ENCODE data around the gene DUSP6.

Gene DUSP6

DNA sequence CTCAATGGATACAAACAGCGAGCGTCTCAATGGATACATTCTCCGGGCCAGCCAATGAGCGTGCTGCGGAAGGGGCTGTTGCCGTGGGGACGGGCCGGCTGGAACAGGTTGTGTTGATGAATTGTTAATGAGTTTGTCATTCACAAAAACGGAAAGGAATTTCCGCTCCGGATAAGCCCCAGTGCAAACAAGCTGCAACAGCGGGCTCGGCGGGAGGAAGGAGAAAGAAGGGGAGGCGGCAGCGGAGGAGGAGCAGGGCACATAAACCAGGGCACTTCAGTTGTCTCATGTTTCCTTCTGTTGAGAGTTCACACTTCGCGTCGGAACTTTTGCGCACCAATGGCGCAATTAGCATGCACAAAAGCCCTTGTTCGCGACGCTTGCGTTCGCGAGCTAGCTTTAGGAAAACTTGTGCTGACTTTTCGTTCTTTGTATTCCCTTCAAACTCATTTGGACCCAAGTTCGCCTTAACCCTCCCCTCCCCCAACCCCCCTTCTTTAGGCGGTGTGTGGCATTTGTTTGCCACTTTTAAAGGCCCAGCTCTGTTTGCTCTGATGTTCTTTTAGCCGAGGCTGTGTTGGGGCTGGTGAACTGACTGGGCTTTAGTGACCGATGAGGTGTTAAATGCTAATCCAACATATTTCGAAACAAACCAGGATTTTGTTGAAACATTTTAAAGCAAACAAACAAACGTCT is at the start of gene DUSP6:
TSS of gene DUSP6 (minus strand) at position 10 of the 696 bp plus-strand sequence. CDS start 462 bp downstream, outside the sequence.
- Histone ChIP-seq H3K4me1 (ENCODE audit: control insufficient read depth, insufficient read depth, low read length) (no peaks in the 10 kb centered on the region), H3K4me3 (ENCODE audit: low read length) (peak within 1 kb of the TSS; percentile 97), H3K27ac (ENCODE audit: low read depth, low read length) (peak within 1 kb of the TSS; percentile 98), H3K27me3 (ENCODE audit: control insufficient read depth, insufficient read depth, low read length) (no peaks in the 10 kb centered on the region), H3K36me3 (ENCODE audit: control insufficient read depth, insufficient read depth, low read length) (peaks cover 7% of the 10 kb centered on the region), H3K9ac (ENCODE audit: low read length) (peak within 1 kb of the TSS; percentile 82)

GRCh38 chr12:89401433-89402058 is 49.2 kb upstream of the DUSP6 start:
- Histone ChIP-seq H3K27ac (ENCODE audit: low read depth, low read length) (no peak overlapping the region), H3K36me3 (ENCODE audit: control insufficient read depth, insufficient read depth, low read length) (no peaks in the 10 kb centered on the region), H3K9ac (ENCODE audit: low read length) (no peak overlapping the region), H3K4me1 (ENCODE audit: control insufficient read depth, insufficient read depth, low read length) (no peaks in the 10 kb centered on the region), H3K4me3 (ENCODE audit: low read length) (no peak overlapping the region), H3K27me3 (ENCODE audit: control insufficient read depth, insufficient read depth, low read length) (no peaks in the 10 kb centered on the region)

DNA sequence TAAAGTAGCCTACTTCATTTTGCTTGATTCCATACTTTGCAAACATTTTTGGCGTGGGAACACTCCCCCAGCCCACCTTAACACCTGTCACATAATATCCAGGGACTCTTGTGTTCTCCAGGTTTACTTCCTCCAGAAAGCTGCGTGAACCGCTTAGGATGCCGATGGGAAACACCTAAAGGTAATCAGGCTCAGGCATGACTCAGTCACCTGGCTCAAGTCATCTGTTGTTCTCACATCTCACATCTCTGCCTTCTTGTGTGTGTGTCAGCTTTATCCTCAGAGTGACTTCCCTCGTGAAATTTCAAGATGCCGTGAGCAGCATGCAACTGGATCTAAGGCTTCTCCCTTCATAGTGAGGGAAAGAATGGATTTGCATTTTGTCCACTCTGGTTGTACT is 48.1 kb upstream of the DUSP6 start:
- no peaks in the 10 kb centered on the region for H3K4me1 ChIP-seq (ENCODE audit: control insufficient read depth, insufficient read depth, low read length)
- H3K36me3 ChIP-seq (ENCODE audit: control insufficient read depth, insufficient read depth, low read length) = no peaks in the 10 kb centered on the region
- H3K27ac ChIP-seq (ENCODE audit: low read depth, low read length) = no peak overlapping the region
- H3K9ac ChIP-seq (ENCODE audit: low read length) = no peak overlapping the region
- H3K4me3 ChIP-seq (ENCODE audit: low read length) = no peak overlapping the region
- no peaks in the 10 kb centered on the region for H3K27me3 ChIP-seq (ENCODE audit: control insufficient read depth, insufficient read depth, low read length)

GRCh38 chr12:89395712-89396111 is 43.4 kb upstream of the DUSP6 start:
- Histone ChIP-seq H3K27me3 (ENCODE audit: control insufficient read depth, insufficient read depth, low read length) (no peaks in the 10 kb centered on the region), H3K9ac (ENCODE audit: low read length) (no peak overlapping the region), H3K4me3 (ENCODE audit: low read length) (no peak overlapping the region), H3K4me1 (ENCODE audit: control insufficient read depth, insufficient read depth, low read length) (no peaks in the 10 kb centered on the region), H3K36me3 (ENCODE audit: control insufficient read depth, insufficient read depth, low read length) (no peaks in the 10 kb centered on the region), H3K27ac (ENCODE audit: low read depth, low read length) (no peak overlapping the region)

- H3K4me1 ChIP-seq (ENCODE audit: control insufficient read depth, insufficient read depth, low read length) = no peaks in the 10 kb centered on the region
Observed at GRCh38 chr12:89393551-89394121, 41.3 kb upstream of the DUSP6 start.

GRCh38 chr12:89392391-89392790 is 40.1 kb upstream of the DUSP6 start:
- Histone ChIP-seq H3K4me1 (ENCODE audit: control insufficient read depth, insufficient read depth, low read length) (no peaks in the 10 kb centered on the region), H3K36me3 (ENCODE audit: control insufficient read depth, insufficient read depth, low read length) (no peaks in the 10 kb centered on the region), H3K27ac (ENCODE audit: low read depth, low read length) (no peak overlapping the region)

More at GRCh38 chr12:89393551-89394121, 41.3 kb upstream of the DUSP6 start:
- H3K4me3 ChIP-seq (ENCODE audit: low read length) = no peak overlapping the region
- H3K27me3 ChIP-seq (ENCODE audit: control insufficient read depth, insufficient read depth, low read length) = no peaks in the 10 kb centered on the region
- no peaks in the 10 kb centered on the region for H3K36me3 ChIP-seq (ENCODE audit: control insufficient read depth, insufficient read depth, low read length)
- no peak overlapping the region for H3K27ac ChIP-seq (ENCODE audit: low read depth, low read length)
- no peak overlapping the region for H3K9ac ChIP-seq (ENCODE audit: low read length)

GRCh38 chr12:89391726-89392336 is 39.5 kb upstream of the DUSP6 start:
- Histone ChIP-seq H3K9ac (ENCODE audit: low read length) (no peak overlapping the region), H3K27me3 (ENCODE audit: control insufficient read depth, insufficient read depth, low read length) (no peaks in the 10 kb centered on the region), H3K27ac (ENCODE audit: low read depth, low read length) (no peak overlapping the region), H3K4me3 (ENCODE audit: low read length) (no peak overlapping the region), H3K4me1 (ENCODE audit: control insufficient read depth, insufficient read depth, low read length) (no peaks in the 10 kb centered on the region), H3K36me3 (ENCODE audit: control insufficient read depth, insufficient read depth, low read length) (no peaks in the 10 kb centered on the region)

More at GRCh38 chr12:89392391-89392790, 40.1 kb upstream of the DUSP6 start:
- Histone ChIP-seq H3K4me3 (ENCODE audit: low read length) (no peak overlapping the region), H3K27me3 (ENCODE audit: control insufficient read depth, insufficient read depth, low read length) (no peaks in the 10 kb centered on the region), H3K9ac (ENCODE audit: low read length) (no peak overlapping the region)

GRCh38 chr12:89390802-89391673 is 38.7 kb upstream of the DUSP6 start:
- H3K9ac ChIP-seq (ENCODE audit: low read length) = no peak overlapping the region
- H3K4me1 ChIP-seq (ENCODE audit: control insufficient read depth, insufficient read depth, low read length) = no peaks in the 10 kb centered on the region
- H3K27me3 ChIP-seq (ENCODE audit: control insufficient read depth, insufficient read depth, low read length) = no peaks in the 10 kb centered on the region
- H3K27ac ChIP-seq (ENCODE audit: low read depth, low read length) = no peak overlapping the region
- no peaks in the 10 kb centered on the region for H3K36me3 ChIP-seq (ENCODE audit: control insufficient read depth, insufficient read depth, low read length)
- H3K4me3 ChIP-seq (ENCODE audit: low read length) = no peak overlapping the region

- Histone ChIP-seq H3K27me3 (ENCODE audit: control insufficient read depth, insufficient read depth, low read length) (no peaks in the 10 kb centered on the region), H3K9ac (ENCODE audit: low read length) (no peak overlapping the region)
Observed at GRCh38 chr12:89389755-89390661, 37.7 kb upstream of the DUSP6 start.

DNA sequence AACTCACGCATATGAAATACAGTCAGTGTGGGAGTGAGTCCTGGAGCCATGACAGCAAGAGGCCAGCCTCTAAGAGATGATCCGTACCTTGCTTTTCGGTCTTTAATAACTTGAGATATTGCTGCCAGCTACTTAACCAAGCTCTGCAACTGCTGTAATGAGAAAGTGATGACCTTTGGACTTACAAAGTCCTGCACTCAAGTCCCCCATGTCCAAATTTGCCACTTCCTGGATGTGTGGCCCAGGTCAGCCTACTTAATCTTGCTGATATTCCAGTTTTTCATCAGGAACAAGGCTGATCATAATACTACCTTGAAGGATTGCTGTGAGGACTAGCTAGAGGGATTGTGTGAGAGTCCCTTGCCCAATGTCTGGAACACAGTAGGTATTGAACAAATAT is 33.8 kb upstream of the DUSP6 start:
- Histone ChIP-seq H3K36me3 (ENCODE audit: control insufficient read depth, insufficient read depth, low read length) (no peaks in the 10 kb centered on the region), H3K27me3 (ENCODE audit: control insufficient read depth, insufficient read depth, low read length) (no peaks in the 10 kb centered on the region), H3K4me3 (ENCODE audit: low read length) (no peak overlapping the region), H3K27ac (ENCODE audit: low read depth, low read length) (no peak overlapping the region), H3K4me1 (ENCODE audit: control insufficient read depth, insufficient read depth, low read length) (peaks cover 15% of the 10 kb centered on the region), H3K9ac (ENCODE audit: low read length) (no peak overlapping the region)

More at GRCh38 chr12:89389755-89390661, 37.7 kb upstream of the DUSP6 start:
- H3K4me3 ChIP-seq (ENCODE audit: low read length) = no peak overlapping the region
- peaks cover 3% of the 10 kb centered on the region for H3K4me1 ChIP-seq (ENCODE audit: control insufficient read depth, insufficient read depth, low read length)
- H3K36me3 ChIP-seq (ENCODE audit: control insufficient read depth, insufficient read depth, low read length) = no peaks in the 10 kb centered on the region
- no peak overlapping the region for H3K27ac ChIP-seq (ENCODE audit: low read depth, low read length)

DNA sequence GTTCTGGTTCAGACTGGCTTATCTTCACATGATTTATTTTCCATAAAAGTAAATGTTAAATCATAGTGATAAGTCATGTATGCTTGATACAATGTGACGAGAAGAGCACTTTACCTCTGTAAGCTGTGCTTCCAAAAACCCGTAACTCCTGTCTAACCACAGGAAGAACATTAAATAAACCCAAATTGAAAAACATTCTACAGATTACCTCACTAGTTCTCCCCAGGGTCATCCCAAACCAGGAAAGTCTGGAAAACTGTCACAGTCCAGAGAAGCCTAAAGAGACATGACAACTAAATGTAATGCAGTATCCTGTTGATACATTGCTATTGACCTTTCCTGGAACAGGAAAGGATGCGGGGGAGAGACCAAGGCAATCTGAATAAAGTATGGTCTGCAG is 32.5 kb upstream of the DUSP6 start:
- H3K27ac ChIP-seq (ENCODE audit: low read depth, low read length) = peak overlapping the region; percentile 82
- no peak overlapping the region for H3K9ac ChIP-seq (ENCODE audit: low read length)
- H3K27me3 ChIP-seq (ENCODE audit: control insufficient read depth, insufficient read depth, low read length) = no peaks in the 10 kb centered on the region
- no peaks in the 10 kb centered on the region for H3K36me3 ChIP-seq (ENCODE audit: control insufficient read depth, insufficient read depth, low read length)
- H3K4me1 ChIP-seq (ENCODE audit: control insufficient read depth, insufficient read depth, low read length) = peaks cover 15% of the 10 kb centered on the region
- H3K4me3 ChIP-seq (ENCODE audit: low read length) = no peak overlapping the region
